ENCODE measurements around the gene FAM241B.

Gene FAM241B, protein sequence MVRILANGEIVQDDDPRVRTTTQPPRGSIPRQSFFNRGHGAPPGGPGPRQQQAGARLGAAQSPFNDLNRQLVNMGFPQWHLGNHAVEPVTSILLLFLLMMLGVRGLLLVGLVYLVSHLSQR

DNA sequence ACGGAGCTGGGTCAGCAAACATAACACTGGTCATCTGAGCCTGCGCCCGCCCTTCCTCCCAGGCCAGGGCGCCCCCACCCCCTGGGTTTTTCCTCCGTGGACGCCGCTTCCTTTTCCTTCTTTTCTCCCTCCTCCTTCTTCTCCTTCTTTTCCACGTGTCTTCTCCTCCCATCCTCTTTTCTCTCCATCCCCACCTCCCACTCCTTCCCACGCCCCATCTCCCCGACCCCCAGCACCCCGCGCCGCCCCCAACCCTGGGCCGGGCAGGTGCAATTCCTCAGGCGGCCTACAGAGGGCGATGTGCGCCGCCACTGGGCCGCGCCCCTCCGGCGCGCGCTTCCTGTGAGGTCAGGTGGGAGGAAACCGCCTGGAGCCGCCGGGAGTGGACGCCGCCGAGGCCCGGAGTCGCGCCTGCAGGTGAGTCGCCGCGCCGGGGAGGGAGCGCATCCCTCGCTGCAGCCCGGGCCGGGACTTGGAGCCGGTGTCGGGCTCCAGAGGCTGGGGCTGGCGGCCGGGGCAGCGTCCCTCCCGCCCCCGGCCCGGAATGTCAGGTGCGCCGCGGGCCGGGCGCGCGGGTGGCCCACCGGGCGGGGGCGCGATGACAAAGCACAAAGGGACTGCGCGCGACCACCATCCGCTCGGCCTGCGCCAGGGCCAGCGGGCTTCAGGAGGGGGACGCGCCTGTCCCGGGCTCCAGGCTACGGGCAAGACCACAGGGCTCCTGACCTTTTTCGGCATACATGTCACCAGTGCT is at the start of gene FAM241B:
Gene FAM241B, plus strand, starts transcription at position 351 of the 754 bp plus-strand sequence. CDS start 1,497 bp downstream, outside the sequence.
- no peak for DNase-seq

DNA sequence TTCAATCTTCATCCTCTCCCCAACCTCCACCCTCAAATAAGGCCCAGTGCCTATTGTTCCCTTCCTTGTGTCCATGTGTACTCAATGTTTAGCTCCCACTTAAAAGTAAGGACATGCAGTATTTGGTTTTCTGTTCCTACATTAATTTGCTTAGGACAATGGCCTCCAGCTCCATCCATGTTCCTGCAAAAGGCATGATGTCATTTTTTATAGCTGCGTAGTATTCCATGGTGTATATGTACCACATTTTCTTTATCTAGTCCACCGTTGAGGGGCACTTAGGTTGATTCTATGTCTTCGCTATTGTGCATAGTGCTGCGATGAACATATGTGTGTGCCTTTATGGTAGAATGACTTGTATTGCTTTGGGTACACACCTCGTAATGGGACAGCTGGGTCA is 49.6 kb upstream of the FAM241B start:
- no peak for DNase-seq

DNA sequence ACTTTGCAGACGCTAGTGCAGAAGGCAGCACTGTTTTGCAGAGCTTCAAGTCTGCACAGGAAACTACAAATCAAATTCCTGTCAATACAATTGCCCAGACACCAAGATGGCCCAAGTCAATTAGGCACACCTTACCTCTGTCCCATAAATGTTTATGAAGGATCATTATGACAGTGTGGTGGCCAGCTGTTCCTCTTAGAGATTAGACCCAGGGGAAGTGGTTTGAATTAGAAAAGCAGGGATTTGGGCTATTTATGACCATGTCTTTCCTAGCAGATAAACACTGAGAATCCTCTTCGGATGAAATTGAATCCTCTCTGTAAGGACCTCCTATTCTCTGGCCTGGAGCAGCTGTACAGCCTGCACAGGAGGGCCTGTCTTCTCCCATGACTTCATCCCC is 46.9 kb upstream of the FAM241B start:
- no peak for DNase-seq

DNA sequence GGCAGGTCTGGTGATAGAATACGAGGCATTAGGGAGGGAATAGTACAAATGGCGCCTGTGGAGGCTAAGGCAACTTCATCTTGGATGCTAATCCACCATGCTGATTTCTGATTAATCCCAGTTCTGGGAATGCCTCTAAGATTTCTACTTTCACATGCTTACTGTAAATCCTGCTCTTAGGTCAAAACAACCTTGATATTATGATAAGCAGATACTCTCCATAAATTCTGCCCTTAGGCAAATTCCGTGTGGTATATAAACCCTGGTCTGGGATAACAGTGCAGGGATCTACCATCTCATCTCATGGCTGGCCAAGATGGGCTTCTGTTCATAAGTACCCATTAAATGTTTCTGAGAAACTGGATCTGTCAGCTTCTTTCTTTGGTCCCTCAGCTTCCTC is 45.4 kb upstream of the FAM241B start:
- DNase-seq: no peak

DNA sequence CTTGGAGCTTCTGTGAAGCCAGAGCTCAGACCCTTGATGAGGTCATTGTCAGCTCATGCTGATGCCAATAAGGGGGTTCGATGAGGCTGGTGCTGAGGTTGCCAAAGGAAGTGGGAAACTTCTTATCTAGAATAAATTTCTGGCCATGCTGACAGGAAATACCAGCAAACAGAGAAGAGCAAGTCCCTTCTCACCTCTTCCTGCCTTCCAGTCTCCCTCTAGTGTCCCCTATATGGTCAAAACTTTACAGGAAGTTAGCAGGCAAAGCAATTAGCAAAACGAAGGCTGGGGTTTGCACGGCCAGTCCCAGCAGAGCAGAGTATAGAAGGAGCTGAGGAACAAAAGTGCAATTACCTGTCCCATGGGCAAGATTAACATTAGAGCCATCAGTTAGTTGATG is 41.7 kb upstream of the FAM241B start:
- no peak for DNase-seq

DNA sequence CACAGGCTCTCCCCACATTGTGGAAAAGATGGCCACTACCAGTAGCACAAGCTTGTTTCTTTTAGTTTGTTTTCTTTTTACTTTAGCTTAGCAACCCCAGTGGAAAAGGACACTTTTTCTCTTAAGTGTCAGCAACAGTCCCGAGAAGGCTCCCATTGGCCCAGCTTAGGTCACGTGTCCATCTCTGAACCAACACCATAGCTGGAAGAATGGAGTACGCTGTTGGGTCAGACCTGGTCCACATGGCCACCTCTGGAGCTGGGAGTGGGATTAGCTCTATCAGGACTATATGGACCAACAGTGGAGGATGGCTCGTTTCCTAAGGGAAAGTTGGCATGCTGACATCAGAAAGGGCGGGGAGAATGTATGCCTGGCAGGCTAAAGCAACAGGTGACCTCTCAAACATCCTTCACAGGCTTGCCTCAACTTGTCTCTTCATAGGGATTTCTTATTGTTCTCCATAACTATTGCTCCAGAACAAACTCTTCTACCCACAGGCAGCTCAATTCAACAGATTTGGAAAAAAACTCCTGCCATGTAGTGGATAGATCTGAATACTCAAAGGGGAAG is 29.2 kb upstream of the FAM241B start:
- DNase-seq: no peak

DNA sequence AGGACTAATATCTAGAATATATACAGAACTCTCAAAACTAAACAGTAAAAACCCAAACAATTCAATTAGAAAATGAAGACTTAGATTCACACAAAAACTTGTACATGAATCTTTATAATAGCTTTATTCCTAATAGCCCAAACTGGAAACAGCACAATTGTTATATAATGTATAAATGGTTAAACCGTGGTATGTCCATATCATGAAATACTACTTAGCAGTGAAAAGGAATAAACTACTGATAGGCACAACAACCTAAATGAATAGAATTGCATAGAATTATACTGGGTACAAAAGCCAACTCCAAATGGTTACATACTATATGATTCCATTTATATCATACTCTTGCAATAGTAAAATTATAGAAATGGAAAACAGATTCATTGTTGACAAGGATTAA is 21.0 kb upstream of the FAM241B start:
- no peak for DNase-seq

DNA sequence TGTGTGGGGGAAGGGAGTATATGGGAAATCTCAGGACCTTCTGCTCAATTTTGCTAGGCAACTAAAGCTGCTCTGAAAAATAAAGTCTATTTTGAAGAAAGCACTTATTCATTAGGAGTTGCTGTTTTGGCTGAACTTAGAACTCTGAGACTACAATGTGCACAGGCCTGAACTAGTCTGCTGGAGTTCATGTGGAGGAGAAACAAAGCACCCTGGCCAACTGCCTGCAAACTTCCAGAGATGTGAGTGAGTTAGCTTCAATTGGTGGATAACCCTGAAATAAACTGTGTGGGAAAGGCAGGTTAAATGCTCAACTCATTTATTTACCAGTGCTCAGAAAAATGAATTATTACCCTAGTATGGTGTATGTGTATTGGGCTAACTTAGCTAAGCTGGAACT is 17.3 kb upstream of the FAM241B start:
- DNase-seq: no peak

DNA sequence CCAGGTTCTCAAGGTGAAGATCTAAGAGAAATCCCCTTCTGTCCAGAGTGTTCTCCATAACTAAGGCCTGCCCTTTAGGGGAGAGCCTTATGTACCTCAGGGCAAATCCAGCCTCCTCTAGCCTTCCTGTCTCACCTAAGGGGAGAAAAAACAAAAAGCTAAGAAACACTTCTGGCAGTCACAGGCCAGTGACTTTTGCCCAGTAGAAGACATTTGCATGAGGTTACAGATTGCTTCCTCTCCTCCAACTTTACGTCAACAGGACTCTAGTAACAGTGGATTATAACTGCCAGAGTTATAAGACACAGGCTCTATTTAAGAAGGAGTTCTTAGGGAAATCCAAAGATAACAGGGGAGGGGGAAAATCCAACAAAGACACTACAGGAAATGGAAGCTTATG is 15.9 kb upstream of the FAM241B start:
- DNase-seq: no peak

DNA sequence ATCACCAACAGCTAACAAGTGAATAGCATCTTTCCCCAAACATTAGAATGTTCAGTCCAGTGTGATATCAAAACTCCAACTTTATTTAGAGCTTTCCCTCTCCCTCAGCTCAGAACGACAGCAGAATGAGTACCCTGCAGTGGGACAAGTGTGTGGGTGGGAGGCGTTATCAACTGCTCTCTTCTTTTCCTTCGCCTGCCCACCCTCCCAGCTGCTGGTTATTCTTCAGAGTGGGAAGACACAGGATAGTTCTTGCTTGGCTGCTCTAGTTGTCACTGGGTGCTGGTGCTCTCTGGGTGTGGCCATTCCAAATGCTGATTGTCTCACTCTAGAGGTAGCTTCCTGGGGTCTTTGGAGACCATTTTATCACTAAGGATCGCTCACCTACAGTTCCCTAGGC is 13.7 kb upstream of the FAM241B start:
- no peak for DNase-seq

DNA sequence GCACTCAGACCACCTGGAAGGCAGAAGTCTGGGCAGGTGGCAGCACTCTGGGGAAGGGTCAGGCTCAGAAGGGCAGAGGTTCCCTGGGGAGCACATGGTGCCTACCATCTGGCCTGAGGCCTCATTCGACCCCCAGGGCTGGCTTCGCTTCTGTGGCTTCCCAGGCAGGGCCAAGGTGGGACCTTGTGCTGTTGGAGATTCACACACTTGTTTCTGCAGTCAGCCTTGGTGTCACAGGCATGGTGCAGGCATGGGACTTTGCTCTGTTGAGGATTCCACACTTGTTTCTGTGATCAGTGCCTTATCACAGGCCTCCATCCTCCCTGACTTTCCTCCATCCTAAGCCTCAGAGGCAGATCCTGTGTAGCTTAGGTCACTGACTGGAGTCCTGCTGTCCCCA is 11.3 kb upstream of the FAM241B start:
- no peak for DNase-seq

DNA sequence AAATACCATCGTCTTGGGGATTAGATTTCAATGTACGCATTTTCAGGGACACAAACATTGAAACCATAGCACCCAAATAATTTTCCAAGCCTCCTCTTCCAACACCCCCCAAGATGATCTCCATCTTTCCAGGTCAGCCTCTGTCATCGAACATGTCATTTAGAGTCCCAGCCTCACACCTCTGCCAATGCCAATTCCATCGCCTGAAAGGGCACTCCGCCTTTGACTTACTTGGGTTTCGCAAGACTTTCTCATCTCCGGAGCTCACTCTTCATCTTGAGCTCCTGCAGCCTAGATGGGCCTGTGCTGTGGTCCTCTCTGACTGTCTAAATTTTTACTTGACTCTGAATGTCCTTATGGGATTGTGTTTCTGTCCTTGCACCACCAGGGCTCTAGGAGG is 10.4 kb upstream of the FAM241B start:
- DNase-seq: no peak

DNA sequence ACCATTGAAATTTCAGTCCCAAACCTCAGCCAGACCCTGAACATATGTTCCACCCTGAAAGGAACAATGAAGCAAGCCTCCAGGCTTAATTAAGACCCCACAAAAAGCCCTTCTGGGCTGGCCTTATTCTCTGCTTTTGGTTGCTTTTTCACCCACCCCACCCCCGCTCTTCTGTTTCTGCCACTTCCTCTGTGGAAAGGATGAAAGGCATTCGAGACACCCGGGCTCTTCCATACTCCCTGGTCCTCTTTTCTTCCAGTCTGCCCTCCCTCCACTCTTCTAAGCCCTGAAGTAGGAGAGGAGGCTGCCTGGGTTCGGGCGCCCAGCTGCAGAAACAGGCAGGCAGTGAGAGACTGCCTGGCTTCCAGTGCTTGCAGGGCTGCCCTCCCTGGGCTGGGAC is 9.4 kb upstream of the FAM241B start:
- no peak for DNase-seq

DNA sequence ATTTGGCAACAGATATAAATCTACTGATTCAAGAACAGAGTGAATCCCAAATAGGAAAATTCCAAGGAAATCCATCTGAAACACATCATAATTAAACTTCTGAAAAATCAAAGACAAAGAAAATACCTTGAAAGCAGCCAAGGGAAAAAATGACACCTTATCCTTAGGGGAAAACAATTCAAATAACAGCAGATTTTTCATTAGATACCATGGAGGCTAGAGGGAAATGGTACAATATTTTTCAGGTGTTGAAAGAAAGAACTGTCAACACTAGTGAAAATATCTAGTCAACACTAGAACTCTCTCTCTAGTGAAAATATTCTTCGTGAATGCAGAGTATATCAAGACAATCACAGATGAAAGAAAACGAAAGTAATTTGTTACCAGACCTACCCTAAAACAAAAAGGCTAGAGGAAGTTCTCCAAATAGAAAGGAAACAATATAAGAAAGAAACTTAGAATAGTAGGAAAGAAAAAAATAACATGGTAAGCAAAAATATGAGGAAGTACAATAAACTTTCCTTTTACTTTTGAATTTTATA is 5.7 kb upstream of the FAM241B start:
- DNase-seq: no peak

DNA sequence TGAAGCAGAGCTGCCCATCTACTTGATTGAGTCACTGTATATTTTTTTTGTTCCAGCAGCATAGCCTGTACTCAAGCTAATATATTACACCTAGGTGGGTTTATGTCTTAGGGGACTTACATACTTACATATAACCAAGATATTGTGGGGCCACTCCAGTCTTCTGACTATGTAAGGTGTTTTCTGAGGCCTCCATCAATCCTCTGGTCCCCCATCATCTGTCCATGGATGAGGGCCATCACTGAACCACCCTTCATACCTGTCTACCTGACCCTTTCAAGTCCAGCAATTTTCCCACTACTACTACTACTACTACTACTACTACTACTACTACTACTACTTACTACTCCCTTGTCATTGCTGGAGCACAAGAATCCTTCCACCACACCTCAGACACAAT is 3.2 kb upstream of the FAM241B start:
- DNase-seq: no peak

DNA sequence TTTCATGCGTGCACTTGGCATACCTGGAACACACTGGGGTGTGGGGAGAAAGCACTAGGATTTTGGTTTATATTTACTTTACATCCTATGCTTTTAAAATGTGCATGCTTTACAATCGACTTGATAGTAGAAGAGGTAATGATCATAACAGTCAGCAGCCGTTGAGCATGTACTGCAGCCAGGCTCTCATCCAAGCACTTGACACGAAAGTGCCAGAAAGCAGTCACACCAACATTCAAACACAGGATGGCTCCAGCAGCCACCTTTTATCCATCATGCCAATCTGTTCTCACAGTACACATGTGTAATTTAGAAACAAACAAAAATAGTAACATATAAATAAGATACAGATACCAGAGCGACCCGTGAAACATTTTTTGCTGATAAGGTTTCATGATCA is 1.2 kb upstream of the FAM241B start:
- no peak for DNase-seq

DNA sequence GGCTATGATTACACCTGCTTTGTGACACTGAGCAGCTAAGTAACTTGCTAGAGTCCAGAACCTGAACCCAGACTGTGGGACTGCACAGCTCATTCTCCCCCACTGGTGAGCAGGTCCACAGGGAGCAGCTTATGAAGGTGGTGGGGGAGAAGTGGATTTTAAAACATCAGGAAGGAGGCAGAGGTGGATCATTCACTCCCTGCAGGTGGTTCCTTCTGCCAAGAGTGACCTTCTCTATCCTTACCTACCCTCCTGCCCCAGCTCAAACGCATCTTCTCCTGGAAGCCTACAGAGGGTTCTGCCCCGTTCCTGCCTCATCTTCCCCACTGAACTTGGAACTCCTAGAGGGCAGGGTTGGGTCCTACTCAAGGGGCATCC is 539 bp upstream of the FAM241B start:
- DNase-seq: no peak

DNA sequence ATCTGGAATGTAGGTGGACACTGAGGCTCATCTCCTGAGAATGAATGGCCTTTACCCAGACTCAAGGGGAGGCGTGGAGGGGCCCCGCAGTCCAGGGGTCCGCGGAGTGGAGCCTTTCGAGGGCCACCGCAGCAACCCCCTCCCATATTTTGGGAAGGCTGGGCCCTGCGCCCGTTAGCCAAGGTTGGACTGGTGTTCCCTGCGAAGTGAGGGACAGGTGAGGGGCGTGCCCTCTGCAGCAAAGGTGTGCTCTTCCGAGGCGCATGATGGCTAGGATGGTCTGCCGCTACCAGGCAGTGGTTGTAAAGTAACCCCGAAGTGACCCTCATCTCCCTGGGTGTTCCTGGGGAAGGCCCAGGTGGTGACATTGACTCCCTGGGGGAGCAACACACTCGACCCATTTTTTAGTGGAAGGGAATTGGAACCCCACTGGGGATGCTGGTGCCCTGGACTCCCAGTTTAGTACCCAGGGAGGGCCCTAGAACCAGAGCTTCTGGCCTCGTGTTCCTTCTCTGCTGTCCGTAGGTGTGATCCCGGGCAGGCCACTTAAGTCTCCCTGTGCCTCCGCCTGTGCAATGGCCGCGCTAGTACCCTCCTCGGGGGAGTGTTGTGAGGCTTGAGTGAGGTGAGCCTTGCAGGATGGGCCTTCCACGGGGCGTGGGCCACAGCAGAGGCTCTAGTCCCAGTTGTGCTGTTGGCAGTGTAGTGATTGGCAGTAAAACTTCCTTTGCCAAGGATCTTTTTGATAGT is 779 bp downstream of the FAM241B start:
- no peak for DNase-seq

DNA sequence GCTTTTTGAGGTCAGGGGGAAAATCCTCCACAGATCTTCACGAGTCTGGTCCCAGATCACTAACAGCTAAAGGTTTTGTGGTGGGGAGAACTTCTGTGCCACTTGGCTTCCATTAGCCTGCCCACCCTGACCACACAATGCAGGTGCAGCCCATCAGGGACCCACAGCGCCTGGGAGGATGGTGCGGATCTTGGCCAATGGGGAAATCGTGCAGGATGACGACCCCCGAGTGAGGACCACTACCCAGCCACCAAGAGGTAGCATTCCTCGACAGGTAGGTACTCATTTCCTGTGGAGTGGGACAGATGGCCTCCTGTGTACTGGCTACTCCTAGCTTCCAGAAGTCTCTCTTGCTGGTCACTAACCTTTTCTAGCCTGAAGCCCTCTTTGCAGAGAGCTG is 1.5 kb downstream of the FAM241B start:
- DNase-seq: no peak

DNA sequence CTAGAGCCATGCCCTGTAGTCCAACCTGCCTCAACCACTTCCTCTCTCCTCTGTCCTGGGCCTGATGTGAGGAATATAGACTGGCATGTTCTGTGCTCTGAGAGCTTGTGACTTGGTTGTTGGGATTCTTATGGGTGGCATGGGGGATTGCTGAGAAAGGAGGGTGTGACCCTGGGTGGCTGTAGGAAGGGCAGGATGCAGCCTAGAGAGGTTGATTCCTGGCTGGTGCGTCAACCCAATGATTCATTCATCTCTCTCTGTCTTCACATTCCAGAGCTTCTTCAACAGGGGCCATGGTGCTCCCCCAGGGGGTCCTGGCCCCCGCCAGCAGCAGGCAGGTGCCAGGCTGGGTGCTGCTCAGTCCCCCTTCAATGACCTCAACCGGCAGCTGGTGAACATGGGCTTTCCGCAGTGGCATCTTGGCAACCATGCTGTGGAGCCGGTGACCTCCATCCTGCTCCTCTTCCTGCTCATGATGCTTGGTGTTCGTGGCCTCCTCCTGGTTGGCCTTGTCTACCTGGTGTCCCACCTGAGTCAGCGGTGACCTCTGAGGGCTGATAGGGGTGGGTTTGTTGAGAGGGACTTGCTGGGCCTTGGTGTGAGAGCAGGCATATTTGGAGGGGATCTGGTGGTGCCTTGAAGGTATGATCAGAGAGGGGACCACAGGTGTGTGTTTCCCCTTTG is 2.6 kb downstream of the FAM241B start:
- no peak for DNase-seq

DNA sequence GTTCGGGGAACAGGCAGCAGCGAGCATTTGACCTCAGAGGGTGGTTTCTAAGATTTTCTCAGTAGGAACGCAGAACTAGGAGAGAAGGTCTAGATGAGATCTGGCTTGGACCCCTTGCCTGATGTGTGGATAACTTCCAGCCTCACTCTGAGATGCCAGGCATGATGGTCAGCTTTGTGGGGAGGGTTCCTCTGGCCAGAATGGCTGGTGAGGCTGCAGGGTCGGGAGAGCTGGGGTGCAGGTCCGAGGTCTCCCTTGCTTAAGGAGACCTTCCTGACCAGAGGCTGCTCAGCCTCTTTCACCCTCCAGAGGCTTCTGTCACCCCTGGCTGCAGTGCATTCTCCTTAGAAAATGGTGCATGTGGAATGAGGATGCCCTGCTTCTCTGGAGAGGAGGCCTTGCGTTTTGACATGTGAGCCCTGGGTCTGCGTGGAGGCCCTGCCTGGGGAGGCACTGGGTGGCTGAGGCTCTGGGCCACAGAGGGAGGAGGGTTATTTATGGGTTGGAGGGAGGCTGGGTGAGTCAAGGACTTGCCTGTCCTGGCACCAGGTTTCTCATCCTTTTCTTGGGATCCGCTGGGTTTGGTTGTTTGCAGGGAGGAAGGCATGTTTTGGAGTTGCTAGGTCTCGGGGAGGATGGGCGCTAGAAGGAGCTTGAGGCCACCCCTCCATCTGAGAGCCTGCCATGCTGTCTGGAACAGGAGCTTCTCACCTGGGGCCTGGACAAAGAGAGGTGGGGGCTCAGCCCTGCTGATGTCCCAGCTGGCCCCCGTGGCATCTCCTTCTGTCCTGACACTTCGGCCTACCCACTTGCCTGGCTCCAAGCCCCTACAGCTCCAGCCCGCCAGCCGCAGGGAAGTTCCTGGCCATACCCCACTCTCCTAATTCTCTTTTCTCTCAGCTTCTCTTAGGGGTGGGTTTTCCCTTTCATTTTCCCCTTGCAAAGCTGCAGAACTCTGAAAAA is 3.9 kb downstream of the FAM241B start:
- DNase-seq: no peak

Data from AML-193 (cell line).